ENCODE data around the gene MYO3B.
A peak's percentile ranks its signal among the peaks of the same experiment; 100 is the strongest.

Gene MYO3B

DNA sequence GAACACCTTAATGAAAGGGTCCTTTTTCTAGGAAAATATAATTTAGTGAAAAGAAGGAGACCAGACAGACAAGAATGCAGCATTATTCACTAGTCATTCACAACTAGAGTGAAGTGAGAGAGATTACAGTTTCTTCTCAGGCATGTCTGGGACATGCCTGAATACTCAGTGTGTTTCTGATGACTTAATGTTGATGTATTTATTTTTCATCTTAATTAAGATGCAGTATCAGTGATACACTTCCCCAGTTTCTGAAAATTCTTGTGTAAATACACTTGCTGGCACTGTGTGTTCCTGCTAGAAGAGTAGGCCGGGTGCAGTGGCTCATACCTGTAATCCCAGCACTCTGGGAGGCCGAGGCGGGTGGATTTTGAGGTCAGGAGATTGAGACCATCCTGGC is 143.6 kb downstream of the MYO3B start:
- TF ChIP-seq, protein P1, sequence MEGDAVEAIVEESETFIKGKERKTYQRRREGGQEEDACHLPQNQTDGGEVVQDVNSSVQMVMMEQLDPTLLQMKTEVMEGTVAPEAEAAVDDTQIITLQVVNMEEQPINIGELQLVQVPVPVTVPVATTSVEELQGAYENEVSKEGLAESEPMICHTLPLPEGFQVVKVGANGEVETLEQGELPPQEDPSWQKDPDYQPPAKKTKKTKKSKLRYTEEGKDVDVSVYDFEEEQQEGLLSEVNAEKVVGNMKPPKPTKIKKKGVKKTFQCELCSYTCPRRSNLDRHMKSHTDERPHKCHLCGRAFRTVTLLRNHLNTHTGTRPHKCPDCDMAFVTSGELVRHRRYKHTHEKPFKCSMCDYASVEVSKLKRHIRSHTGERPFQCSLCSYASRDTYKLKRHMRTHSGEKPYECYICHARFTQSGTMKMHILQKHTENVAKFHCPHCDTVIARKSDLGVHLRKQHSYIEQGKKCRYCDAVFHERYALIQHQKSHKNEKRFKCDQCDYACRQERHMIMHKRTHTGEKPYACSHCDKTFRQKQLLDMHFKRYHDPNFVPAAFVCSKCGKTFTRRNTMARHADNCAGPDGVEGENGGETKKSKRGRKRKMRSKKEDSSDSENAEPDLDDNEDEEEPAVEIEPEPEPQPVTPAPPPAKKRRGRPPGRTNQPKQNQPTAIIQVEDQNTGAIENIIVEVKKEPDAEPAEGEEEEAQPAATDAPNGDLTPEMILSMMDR (conservative IDR thresholded peaks at IDR 0.05; ENCODE audit: low read depth, low read length) = no peak
- no peak overlapping the region for H3K4me3 ChIP-seq (ENCODE audit: low read depth, low read length)
- no peak for DNase-seq (ENCODE audit: low read depth)

DNA sequence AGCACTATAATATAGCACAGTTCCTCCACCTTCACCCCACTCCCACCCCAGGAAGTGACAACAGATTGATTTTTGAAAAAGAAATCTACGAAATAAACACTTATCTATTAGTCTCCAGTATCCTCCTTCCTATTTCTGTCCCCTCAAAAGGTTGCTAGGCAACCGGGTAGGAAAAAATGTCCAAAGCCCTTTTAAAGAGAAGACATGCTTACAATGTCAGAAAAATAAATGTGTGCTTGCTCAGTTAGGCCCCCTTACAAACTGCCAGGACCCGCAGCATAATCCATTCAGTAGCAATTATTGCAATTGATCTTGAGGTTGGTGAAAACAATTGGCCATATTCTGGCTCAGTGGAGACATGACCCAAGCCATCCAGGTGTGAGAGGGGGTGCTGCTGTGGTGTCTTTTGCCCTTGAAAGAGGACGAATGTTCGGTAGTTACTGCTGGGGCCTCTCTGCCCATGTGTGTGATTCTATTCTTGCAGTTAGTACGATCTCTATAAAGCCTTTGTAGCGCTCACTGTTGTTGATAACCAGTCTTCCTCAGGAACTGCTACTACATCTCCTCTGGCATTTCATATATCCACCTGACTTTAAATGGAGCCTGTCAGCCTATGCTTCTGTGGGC is 144.3 kb downstream of the MYO3B start:
- H3K4me3 ChIP-seq (ENCODE audit: low read depth, low read length) = no peak overlapping the region
- TF ChIP-seq, protein P1 (conservative IDR thresholded peaks at IDR 0.05; ENCODE audit: low read depth, low read length) = no peak
- no peak for DNase-seq (ENCODE audit: low read depth)

DNA sequence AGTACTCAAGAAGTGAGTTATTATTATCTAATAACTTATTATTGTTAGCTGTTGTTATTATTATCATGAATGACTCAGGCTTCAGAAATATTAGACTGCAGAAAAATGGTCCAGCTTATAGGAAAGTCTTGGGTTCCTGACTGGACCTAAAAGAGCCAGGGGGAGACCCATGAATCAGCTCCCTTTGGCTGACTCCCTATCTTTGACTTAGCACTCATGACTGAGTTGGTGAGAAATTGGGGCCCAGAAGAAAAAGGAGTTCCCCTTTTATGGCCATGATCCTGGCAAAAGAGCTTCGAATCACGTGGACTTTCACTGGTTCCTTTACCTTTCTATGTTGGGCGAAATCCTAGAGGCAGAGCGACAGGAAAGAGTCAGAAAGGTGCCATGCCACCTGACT is 145.8 kb downstream of the MYO3B start:
- no peak for DNase-seq (ENCODE audit: low read depth)
- TF ChIP-seq, protein P1 (conservative IDR thresholded peaks at IDR 0.05; ENCODE audit: low read depth, low read length) = no peak
- no peak overlapping the region for H3K4me3 ChIP-seq (ENCODE audit: low read depth, low read length)

DNA sequence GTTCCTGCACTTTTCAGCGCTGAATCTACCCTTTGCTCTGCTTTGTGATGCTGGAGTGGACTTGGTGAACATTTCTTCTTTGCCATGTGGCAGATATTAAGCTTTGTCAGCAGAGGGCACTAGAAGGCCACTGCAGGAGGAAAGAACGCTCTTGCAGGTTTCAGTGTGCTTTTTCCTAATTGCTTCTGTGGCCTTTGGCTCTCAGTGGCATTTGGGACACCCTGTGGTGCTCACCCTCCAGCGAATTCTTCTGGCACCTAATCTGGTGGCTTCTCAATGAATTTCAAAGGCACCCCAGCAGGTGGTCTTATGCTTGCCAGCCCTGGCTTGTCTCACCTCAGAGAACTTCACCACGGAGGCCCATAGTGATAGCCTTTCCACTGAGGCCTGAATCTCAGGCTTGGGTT is 146.7 kb downstream of the MYO3B start:
- peak; percentile 70 for DNase-seq (ENCODE audit: low read depth)
- H3K4me3 ChIP-seq (ENCODE audit: low read depth, low read length) = no peak overlapping the region
- TF ChIP-seq, protein P1 (conservative IDR thresholded peaks at IDR 0.05; ENCODE audit: low read depth, low read length) = peak; percentile 83

DNA sequence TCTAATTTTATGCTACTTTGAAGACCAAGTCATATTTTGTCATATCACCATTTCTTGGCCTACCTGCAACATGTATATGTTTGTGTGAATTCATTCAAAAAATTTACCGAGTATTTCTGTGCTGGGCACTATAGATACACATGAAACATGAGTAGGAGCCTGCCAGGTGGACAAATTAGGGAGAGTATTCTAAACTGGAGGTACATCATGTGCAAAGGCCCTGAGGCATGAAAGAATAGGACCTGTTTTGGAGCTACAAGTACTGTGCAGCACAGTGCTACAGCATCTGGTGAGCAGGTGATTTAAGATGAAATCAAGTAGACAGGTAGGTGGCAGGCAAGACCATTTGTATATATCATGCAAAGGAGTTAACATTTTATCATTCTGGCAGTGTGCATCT is 152.9 kb downstream of the MYO3B start:
- H3K4me3 ChIP-seq (ENCODE audit: low read depth, low read length) = no peak overlapping the region
- TF ChIP-seq, protein P1 (conservative IDR thresholded peaks at IDR 0.05; ENCODE audit: low read depth, low read length) = no peak
- no peak for DNase-seq (ENCODE audit: low read depth)

DNA sequence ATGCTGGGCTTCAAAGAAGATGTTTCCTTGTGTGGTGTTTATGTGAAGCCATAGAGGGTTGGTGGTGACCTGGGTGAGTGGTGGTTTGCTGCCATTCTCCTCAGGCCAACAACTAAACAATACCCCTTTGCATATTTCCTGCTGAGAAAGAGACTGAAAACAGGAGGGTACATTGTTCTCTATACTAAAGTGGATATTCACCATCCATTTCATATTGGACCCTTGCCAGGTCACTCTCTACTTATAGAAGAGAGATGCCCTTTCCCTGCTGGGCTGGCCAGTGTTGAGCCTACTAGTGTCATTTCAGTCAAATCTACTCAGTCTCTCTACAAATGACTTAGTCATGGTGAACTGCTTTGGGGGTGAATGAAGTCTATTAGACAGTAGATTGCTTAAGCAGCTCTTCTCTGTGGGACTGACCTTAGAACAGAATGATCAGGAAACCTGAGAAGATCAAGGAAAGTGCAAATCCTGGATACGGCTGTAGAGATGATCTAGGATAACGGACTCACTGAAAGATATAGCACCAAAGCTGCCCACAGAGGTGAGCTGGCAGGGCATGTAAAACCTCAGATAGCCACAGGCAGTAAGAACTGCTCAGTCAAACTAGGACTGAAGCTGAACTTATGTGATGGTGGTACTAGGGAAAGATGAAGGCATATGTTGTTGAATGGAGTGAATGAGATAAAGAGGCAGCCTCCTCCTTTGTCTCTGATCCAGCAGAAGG is 154.9 kb downstream of the MYO3B start:
- H3K4me3 ChIP-seq (ENCODE audit: low read depth, low read length) = no peak overlapping the region
- DNase-seq (ENCODE audit: low read depth) = no peak
- TF ChIP-seq, protein P1 (conservative IDR thresholded peaks at IDR 0.05; ENCODE audit: low read depth, low read length) = no peak

DNA sequence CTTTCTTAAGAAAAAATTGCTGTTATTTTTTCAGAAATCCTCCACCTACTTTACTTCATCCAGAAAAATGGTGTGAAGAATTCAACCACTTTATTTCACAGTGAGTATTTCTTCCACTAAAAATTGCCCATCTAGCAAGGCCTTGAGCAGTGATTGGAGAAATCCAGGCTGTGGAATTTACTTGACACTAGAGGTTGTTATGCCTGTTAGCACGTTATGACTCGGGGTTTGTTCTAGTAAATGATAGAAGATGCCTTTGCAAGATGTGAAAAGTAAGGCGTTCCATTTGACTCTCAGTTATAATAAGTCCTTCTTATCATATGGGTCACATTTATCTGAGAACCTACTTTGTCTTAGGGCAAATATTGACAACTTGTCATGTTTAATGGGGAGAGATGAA is 157.4 kb downstream of the MYO3B start:
- peak; percentile 12 for DNase-seq (ENCODE audit: low read depth)

More for the DNA sequence above, 157.4 kb downstream of the MYO3B start:
- H3K4me3 ChIP-seq (ENCODE audit: low read depth, low read length) = no peak overlapping the region
- TF ChIP-seq, protein P1 (conservative IDR thresholded peaks at IDR 0.05; ENCODE audit: low read depth, low read length) = no peak
